ENCODE data around the gene FER.
"Not testable (repeated sequence)": the region's sequence is repeated elsewhere in the genome, so short reads cannot be mapped to it uniquely, and the experiment has no call there.

Gene FER

DNA sequence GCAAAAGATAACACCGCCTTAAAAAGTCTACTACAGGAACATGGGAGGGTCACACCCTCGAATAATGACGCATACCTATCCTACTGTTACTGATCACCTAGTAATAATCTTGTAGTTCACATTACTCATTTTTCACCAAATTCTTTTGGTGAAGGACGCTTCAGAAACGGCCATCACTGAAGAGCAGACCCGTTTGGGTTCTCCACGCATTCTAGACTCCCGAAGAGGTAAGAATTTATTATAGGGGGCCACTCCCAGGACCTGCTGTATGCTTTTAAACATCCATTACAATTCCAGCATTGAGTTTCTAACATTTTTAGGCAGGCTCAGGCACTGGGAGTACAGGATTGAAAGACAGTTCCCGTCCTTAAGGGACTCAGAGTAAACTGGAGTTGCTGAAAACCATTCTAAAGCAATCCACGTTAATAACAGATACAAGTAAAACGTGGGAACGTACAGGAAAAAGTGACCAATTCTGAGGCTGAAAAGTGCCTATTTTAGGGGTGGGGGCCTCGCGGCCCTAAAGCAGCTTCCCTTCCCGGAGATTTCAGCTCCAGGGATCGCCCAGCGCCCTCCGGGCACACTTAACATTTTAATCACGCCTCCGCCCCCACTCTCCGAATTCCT, at the start of gene FER:
Gene FER (plus strand): TSS at position 124 of the 627 bp plus-strand sequence. CDS start 50,286 bp downstream, outside the sequence.
- Mint-ChIP-seq H3K27me3 (ENCODE audit: low read depth) (no peaks in the 10 kb centered on the region), H3K9me3 (no peaks in the 10 kb centered on the region), H3K36me3 (ENCODE audit: low read depth) (no peaks in the 10 kb centered on the region), H3K4me3 (peak within 1 kb of the TSS; percentile 93 to 97 (median 94)), H3K27ac (peak within 1 kb of the TSS; percentile 98 to 99 (median 99)), H3K4me1 (peaks cover 27% of the 10 kb centered on the region)
- TF ChIP-seq, protein P1, sequence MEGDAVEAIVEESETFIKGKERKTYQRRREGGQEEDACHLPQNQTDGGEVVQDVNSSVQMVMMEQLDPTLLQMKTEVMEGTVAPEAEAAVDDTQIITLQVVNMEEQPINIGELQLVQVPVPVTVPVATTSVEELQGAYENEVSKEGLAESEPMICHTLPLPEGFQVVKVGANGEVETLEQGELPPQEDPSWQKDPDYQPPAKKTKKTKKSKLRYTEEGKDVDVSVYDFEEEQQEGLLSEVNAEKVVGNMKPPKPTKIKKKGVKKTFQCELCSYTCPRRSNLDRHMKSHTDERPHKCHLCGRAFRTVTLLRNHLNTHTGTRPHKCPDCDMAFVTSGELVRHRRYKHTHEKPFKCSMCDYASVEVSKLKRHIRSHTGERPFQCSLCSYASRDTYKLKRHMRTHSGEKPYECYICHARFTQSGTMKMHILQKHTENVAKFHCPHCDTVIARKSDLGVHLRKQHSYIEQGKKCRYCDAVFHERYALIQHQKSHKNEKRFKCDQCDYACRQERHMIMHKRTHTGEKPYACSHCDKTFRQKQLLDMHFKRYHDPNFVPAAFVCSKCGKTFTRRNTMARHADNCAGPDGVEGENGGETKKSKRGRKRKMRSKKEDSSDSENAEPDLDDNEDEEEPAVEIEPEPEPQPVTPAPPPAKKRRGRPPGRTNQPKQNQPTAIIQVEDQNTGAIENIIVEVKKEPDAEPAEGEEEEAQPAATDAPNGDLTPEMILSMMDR (IDR thresholded peaks at IDR 0.05; ENCODE audit: unreplicated experiment in 3 of 3) = no peak

DNA sequence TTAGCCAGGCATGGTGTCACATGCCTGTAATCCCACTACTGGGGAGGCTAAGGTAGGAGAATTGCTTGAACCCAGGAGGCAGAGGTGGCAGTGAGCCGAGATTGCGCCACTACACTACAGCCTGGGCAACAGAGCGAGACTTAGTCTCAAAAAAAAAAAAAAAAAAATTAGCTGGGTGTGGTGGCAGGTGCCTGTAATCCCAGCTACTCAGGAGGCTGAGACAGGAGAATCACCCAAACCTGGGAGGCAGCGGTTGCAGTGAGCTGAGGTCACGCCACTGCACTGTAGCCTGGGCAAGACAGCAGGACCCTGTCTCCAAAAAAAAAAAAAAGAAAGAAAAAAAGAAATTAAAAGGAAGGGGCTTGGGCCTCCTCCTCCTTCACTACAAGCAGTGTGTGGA, 47.3 kb upstream of the FER start:
- not testable (repeated sequence) for H3K4me3 Mint-ChIP-seq; H3K4me1 Mint-ChIP-seq; H3K36me3 Mint-ChIP-seq (ENCODE audit: low read depth); H3K9me3 Mint-ChIP-seq; H3K27me3 Mint-ChIP-seq (ENCODE audit: low read depth)
- H3K27ac Mint-ChIP-seq = peak overlapping the region in 1 of 3 experiments; percentile 49

DNA sequence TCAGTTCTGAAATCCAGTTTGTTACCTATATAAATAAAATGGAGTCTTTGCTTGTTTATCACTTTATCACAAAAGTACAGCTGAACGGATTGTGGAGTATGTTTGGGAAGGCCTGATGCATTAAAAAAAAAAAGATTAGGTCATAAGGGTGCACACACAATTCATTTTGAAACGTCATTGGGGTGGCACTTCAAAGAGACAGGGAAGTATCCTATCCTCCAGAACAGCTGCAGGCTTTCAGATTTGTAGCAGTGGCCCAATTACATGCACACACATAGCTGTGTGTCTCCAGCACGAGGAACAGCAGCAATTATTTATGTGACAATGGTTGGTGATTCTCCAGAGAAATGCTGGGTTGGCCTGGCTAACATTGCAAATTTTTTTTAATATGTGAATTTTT, 46.8 kb upstream of the FER start:
- Mint-ChIP-seq H3K9me3 (no peaks in the 10 kb centered on the region), H3K4me3 (no peak overlapping the region), H3K36me3 (ENCODE audit: low read depth) (no peaks in the 10 kb centered on the region), H3K27me3 (ENCODE audit: low read depth) (no peaks in the 10 kb centered on the region), H3K4me1 (peaks cover 9% of the 10 kb centered on the region), H3K27ac (peak overlapping the region; percentile 49 to 84 (median 52))
- TF ChIP-seq, protein P1 (IDR thresholded peaks at IDR 0.05; ENCODE audit: unreplicated experiment in 3 of 3) = no peak

DNA sequence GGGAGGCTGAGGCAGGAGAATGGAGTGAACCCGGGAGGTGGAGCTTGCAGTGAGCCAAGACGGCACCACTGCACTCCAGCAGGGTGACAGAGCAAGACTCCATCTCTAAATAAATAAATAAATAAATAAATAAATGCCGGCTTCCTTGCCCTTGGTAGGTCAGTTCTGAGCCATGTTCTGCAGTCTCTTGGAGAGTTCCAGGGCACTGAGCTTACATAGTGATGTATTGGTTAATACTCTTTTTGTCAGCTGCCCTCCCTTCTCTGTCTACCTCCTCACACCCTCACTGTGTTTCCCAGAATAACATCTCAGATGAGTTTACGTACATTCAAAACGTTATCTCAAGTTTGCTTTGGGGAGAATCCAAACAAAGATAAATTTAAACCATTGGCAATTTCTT, 45.2 kb upstream of the FER start:
- peaks cover 9% of the 10 kb centered on the region for H3K4me1 Mint-ChIP-seq
- H3K9me3 Mint-ChIP-seq = no peaks in the 10 kb centered on the region
- no peaks in the 10 kb centered on the region for H3K36me3 Mint-ChIP-seq (ENCODE audit: low read depth)
- H3K27ac Mint-ChIP-seq = peak overlapping the region in 1 of 3 experiments; percentile 4
- no peak overlapping the region for H3K4me3 Mint-ChIP-seq
- TF ChIP-seq, protein P1 (IDR thresholded peaks at IDR 0.05; ENCODE audit: unreplicated experiment in 3 of 3) = no peak
- no peaks in the 10 kb centered on the region for H3K27me3 Mint-ChIP-seq (ENCODE audit: low read depth)

DNA sequence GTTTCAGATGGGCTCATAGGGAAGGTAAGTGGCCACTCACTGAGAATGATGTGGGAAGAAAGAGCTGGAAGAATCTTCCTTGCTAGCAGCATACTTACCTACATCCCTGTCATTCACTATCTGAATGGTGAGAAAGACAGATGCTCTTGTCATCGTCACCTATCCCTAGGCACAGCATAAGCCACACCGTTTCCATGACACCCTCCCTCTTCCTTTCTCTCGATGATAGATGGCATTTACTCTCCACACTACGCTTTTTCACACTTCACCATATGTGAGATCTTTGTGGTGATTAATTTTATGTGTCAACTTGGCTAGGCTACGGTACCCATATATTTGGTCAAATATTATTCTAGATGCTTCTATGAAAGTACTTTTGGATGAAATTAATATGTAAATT, 44.4 kb upstream of the FER start:
- H3K27me3 Mint-ChIP-seq (ENCODE audit: low read depth) = no peaks in the 10 kb centered on the region
- H3K9me3 Mint-ChIP-seq = no peaks in the 10 kb centered on the region
- no peaks in the 10 kb centered on the region for H3K36me3 Mint-ChIP-seq (ENCODE audit: low read depth)
- TF ChIP-seq, protein P1 (IDR thresholded peaks at IDR 0.05; ENCODE audit: unreplicated experiment in 3 of 3) = no peak
- H3K4me3 Mint-ChIP-seq = no peak overlapping the region
- peak overlapping the region in 2 of 3 experiments; percentile 16 to 26 for H3K27ac Mint-ChIP-seq
- H3K4me1 Mint-ChIP-seq = peaks cover 9% of the 10 kb centered on the region

DNA sequence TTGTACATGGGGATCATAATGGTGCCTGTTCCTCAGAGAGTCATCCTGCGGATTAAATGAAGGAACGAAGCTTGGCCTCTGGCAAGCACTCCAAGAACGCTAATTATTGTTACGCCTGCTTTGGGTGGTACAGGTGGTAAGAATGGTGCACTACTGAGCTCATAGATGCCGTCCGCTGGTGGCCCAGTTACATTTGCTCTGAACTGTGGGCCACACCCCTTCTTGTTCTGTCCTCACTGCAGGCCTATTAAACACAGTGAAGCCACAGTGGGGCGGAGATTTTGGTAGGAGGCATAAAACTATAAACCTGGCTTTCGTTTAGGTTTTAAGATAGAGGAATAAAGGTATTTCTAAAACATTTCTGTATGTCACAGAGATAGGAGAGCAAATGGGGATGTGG, 40.6 kb upstream of the FER start:
- H3K9me3 Mint-ChIP-seq = no peaks in the 10 kb centered on the region
- H3K27ac Mint-ChIP-seq = no peak overlapping the region
- peaks cover 6% of the 10 kb centered on the region for H3K4me1 Mint-ChIP-seq
- no peak overlapping the region for H3K4me3 Mint-ChIP-seq
- H3K36me3 Mint-ChIP-seq (ENCODE audit: low read depth) = no peaks in the 10 kb centered on the region
- TF ChIP-seq, protein P1 (IDR thresholded peaks at IDR 0.05; ENCODE audit: unreplicated experiment in 3 of 3) = no peak
- no peaks in the 10 kb centered on the region for H3K27me3 Mint-ChIP-seq (ENCODE audit: low read depth)
